Left kidney (tissue), 8 donors: ENCODE data around the gene DNAH8. TPM values are rescaled to one million over a fixed set of nuclear protein-coding genes. Genes with fewer than 3 reads are reported as not detected.
A peak's percentile ranks its signal among the peaks of the same experiment; 100 is the strongest.
"Not testable (repeated sequence)": the region's sequence is repeated elsewhere in the genome, so short reads cannot be mapped to it uniquely, and the experiment has no call there.

ENCODE experiments used
- DNase-seq: peaks from one replicate; pipeline ENCODE4 v3.0.0-alpha.2; 2013
- long read RNA-seq, 8 donors: transcript quantifications; one replicate each; lab custom pipeline, GENCODE V29; 2026
- polyA plus RNA-seq: library from polyadenylated mRNA; unstranded; fragments of 120-200 nt; gene quantifications from one replicate; pipeline ENCODE4 v1.2.1, GENCODE V29; 2013; ENCODE audit not compliant: insufficient read length

DNAH8 gene
- polyA plus RNA-seq = 0.90 TPM
- long read RNA-seq, donor 1 = 0 reads
- long read RNA-seq, donor 2 = 0 reads
- long read RNA-seq, donor 3 = 0 reads
- long read RNA-seq, donor 4 = 0 reads
- long read RNA-seq, donor 5 = 0 reads
- long read RNA-seq, donor 6 = 0 reads
- long read RNA-seq, donor 7 = 0 reads
- long read RNA-seq, donor 8 = 0 reads

- DNase-seq = no peak
These were observed at the start of gene DNAH8 for GRCh38 chr6:38715016-38715689. Gene DNAH8 (plus strand): TSS chr6:38715311. CDS start chr6:38722810, 7,499 bp downstream.

GRCh38 chr6:38671885-38672467 lies 43.1 kb upstream of the DNAH8 start:
- DNase-seq = peak; percentile 47

- no peak for DNase-seq
These were observed 41.5 kb upstream of the DNAH8 start for GRCh38 chr6:38673397-38674165.

GRCh38 chr6:38676236-38676973 lies 38.7 kb upstream of the DNAH8 start:
- DNase-seq = no peak

GRCh38 chr6:38676974-38677544 lies 38.1 kb upstream of the DNAH8 start:
- no peak for DNase-seq

- no peak for DNase-seq
These were observed 36.8 kb upstream of the DNAH8 start for GRCh38 chr6:38678178-38678760.

- DNase-seq = no peak
These were observed 35.4 kb upstream of the DNAH8 start for GRCh38 chr6:38679668-38680067.

GRCh38 chr6:38681850-38682249 lies 33.3 kb upstream of the DNAH8 start:
- no peak for DNase-seq

GRCh38 chr6:38684237-38684636 lies 30.9 kb upstream of the DNAH8 start:
- no peak for DNase-seq

- no peak for DNase-seq
These were observed 30.2 kb upstream of the DNAH8 start for GRCh38 chr6:38684904-38685303.

GRCh38 chr6:38686270-38687042 lies 28.7 kb upstream of the DNAH8 start:
- DNase-seq = no peak

- no peak for DNase-seq
These were observed 28.1 kb upstream of the DNAH8 start for GRCh38 chr6:38687043-38687353.

- DNase-seq = no peak
These were observed 27.6 kb upstream of the DNAH8 start for GRCh38 chr6:38687549-38687948.

- no peak for DNase-seq
These were observed 26.5 kb upstream of the DNAH8 start for GRCh38 chr6:38688579-38689087.

- no peak for DNase-seq
These were observed 19.7 kb upstream of the DNAH8 start for GRCh38 chr6:38695227-38695900.

GRCh38 chr6:38695933-38696332 lies 19.2 kb upstream of the DNAH8 start:
- DNase-seq = no peak

- no peak for DNase-seq
These were observed 18.8 kb upstream of the DNAH8 start for GRCh38 chr6:38696345-38696744.

GRCh38 chr6:38697846-38698245 lies 17.3 kb upstream of the DNAH8 start:
- no peak for DNase-seq

- not testable (repeated sequence) for DNase-seq
These were observed 15.4 kb upstream of the DNAH8 start for GRCh38 chr6:38699702-38700101.

GRCh38 chr6:38701551-38701950 lies 13.6 kb upstream of the DNAH8 start:
- DNase-seq = no peak
